ENCODE results near the gene GNPTAB. TPM values are rescaled to one million over a fixed set of nuclear protein-coding genes. Genes with fewer than 3 reads are reported as not detected.
"Not testable (repeated sequence)": the region's sequence is repeated elsewhere in the genome, so short reads cannot be mapped to it uniquely, and the experiment has no call there.

GNPTAB gene
- total and polyA plus RNA-seq, 7 donors, result 10.3 to 36.1 (median 15.3) TPM

DNA sequence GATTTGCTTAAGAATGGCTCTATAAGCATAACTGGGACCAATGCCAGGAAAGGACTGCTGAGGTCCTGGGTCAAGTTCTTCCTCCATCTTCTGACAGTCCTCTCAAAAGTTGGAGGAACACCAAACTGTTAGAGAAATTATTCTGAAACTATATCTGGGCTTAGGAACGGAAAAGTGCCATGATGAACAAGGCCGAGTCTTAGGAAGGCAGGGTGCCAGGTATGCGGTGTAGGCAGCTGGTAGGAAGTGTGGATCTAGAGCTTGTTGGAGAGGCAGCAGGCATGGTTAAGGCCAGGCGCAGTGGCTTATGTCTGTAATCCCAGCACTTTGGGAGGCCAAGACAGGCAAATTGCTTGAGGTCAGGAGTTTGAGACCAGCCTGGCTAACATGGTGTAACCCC is 7.7 kb downstream of the GNPTAB start:
- Histone ChIP-seq H3K9me3 (no peaks in the 10 kb centered on the region), H3K4me1 (peaks cover 6% of the 10 kb centered on the region), H3K4me3 (no peak overlapping the region), H3K27ac (peak overlapping the region; percentile 73), H3K27me3 (ENCODE audit: insufficient read depth in 3 of 3, low read length in 2 of 3) (no peaks in the 10 kb centered on the region), H3K36me3 (ENCODE audit: insufficient read depth in 1 of 2, low read depth in 1 of 2) (no peaks in the 10 kb centered on the region)
- intact Hi-C loops (cut with DNase I), result no loop called here
- no peak for TF ChIP-seq CTCF (IDR thresholded peaks at IDR 0.05)
- no peak for DNase-seq
- 25 to 32% (median 28%) methylated on average over 4 of the region's 4 CpGs for WGBS, 3 donors
- ATAC-seq, result peak; percentile 49 to 69 (median 66)

DNA sequence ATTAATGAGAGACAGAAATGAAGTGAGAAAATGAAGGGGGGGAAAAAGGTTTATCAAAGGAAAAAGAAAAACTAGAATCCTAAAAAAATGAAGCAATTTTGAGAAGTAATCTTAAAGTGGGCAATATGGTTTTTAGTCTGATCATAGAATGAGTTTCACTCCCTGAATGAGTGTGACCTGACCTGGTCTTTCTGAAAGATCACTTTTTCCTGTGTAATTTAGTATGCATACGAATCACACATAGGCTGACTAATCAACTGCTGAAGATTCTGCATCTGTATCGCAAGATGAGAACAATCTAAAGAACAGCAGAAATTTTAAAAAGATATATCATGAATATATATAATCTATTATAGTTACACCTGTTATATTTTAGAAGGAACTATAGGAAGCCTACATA is 11.3 kb downstream of the GNPTAB start:
- H3K27me3 ChIP-seq (ENCODE audit: insufficient read depth in 3 of 3, low read length in 2 of 3), result no peaks in the 10 kb centered on the region
- H3K36me3 ChIP-seq (ENCODE audit: insufficient read depth in 1 of 2, low read depth in 1 of 2), result no peaks in the 10 kb centered on the region
- no peak for DNase-seq
- no peak overlapping the region for H3K27ac ChIP-seq
- no peaks in the 10 kb centered on the region for H3K9me3 ChIP-seq
- H3K4me3 ChIP-seq, result no peak overlapping the region
- no peak for ATAC-seq
- peaks cover 6% of the 10 kb centered on the region for H3K4me1 ChIP-seq
- 68 to 98% (median 94%) methylated on average over 2 of the region's 2 CpGs for WGBS, 3 donors
- no peak for TF ChIP-seq CTCF (IDR thresholded peaks at IDR 0.05)
- intact Hi-C loops (cut with DNase I), result no loop called here

DNA sequence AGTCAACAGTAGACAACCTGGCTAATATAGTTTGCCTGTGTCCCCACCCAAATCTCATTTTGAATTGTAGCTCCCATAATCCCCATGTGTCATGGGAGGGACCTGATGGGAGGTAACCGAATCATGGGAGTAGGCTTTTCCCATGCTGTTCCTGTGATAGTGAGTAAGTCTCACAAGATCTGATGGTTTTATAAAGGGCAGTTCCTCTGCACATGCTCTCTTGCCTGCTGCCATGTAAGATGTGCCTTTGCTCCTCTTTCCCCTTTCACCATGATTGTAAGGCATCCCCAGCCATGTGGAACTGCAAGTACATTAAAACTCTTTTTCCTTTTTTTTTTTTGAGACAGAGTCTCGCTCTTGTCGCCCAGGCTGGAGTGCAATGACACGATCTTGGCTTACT is 12.1 kb downstream of the GNPTAB start:
- DNase-seq; intact Hi-C loops (cut with DNase I); H3K9me3 ChIP-seq; H3K36me3 ChIP-seq (ENCODE audit: insufficient read depth in 1 of 2, low read depth in 1 of 2); H3K27ac ChIP-seq; ATAC-seq; H3K4me3 ChIP-seq; H3K4me1 ChIP-seq; H3K27me3 ChIP-seq (ENCODE audit: insufficient read depth in 3 of 3, low read length in 2 of 3): not testable (repeated sequence)
- 95 to 97% (median 96%) methylated on average over 4 of the region's 4 CpGs for WGBS, 3 donors

GRCh38 chr12:101813117-101813516 is 17.6 kb downstream of the GNPTAB start:
- 68 to 82% (median 68%) methylated on average over 2 of the region's 2 CpGs for WGBS, 3 donors
- H3K27ac ChIP-seq, result no peak overlapping the region

DNA sequence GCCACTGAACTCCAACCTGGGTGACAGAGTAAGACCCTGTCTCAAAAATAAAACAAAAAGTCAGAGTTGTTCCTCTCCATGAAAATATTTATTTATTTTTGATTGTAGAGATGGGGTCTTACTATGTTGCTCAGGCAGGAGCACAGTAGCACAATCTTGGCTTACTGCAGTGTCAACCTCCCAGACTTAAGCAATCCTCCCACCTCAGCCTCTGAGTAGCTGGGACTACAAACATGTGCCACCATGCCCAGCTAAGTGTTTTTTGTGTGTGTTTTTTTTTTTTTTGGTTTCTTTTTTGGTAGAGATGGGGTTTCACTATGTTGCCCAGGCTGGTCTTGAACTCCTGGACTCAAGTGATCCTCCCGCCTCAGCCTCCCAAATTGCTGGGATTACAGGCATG is 18.0 kb downstream of the GNPTAB start:
- WGBS, 3 donors, result 90 to 100% (median 98%) methylated on average over 1 of the region's 1 CpG

More at GRCh38 chr12:101813117-101813516, 17.6 kb downstream of the GNPTAB start:
- TF ChIP-seq CTCF (IDR thresholded peaks at IDR 0.05), result no peak
- no peak for ATAC-seq
- H3K9me3 ChIP-seq, result no peaks in the 10 kb centered on the region
- intact Hi-C loops (cut with DNase I), result no loop called here
- no peak overlapping the region for H3K4me3 ChIP-seq
- H3K36me3 ChIP-seq (ENCODE audit: insufficient read depth in 1 of 2, low read depth in 1 of 2), result no peaks in the 10 kb centered on the region
- no peaks in the 10 kb centered on the region for H3K27me3 ChIP-seq (ENCODE audit: insufficient read depth in 3 of 3, low read length in 2 of 3)
- no peak for DNase-seq
- H3K4me1 ChIP-seq, result peaks cover 16% of the 10 kb centered on the region

DNA sequence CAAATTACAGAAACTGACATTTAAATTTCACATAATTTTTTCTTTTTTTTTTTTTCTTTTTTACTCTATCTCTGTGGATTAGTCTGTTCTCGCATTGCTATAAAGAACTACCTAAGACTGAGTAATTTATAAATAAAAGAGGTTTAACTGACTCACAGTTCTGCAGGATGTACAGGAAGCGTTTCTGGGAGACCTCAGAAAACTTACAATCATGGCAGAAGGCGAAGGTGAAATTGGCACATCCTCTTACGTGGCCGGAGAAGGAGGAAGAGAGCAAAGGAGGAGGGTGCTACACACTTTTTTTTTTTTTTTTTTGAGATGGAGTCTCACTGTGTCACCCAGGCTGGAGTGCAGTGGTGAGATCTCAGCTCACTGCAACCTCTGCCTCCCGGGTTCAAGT is 19.4 kb downstream of the GNPTAB start:
- H3K27me3 ChIP-seq (ENCODE audit: insufficient read depth in 3 of 3, low read length in 2 of 3); intact Hi-C loops (cut with DNase I); H3K4me3 ChIP-seq; DNase-seq; H3K36me3 ChIP-seq (ENCODE audit: insufficient read depth in 1 of 2, low read depth in 1 of 2); H3K9me3 ChIP-seq: not testable (repeated sequence)
- peak in 1 of 4 donors; percentile 21 for ATAC-seq
- Histone ChIP-seq H3K27ac (peak overlapping the region; percentile 81), H3K4me1 (peaks cover 16% of the 10 kb centered on the region)
- WGBS, 3 donors, result 84 to 99% (median 87%) methylated on average over 6 of the region's 6 CpGs

More for the DNA sequence above, 18.0 kb downstream of the GNPTAB start:
- peaks cover 16% of the 10 kb centered on the region for H3K4me1 ChIP-seq
- H3K27me3 ChIP-seq (ENCODE audit: insufficient read depth in 3 of 3, low read length in 2 of 3); H3K36me3 ChIP-seq (ENCODE audit: insufficient read depth in 1 of 2, low read depth in 1 of 2); intact Hi-C loops (cut with DNase I); H3K4me3 ChIP-seq; ATAC-seq; DNase-seq; H3K27ac ChIP-seq; H3K9me3 ChIP-seq: not testable (repeated sequence)
